Activated B cell treated with CpG ODN at 0.5 μM for 24 hours (primary cell): ENCODE results near the gene AARS1. TPM values are rescaled to one million over a fixed set of nuclear protein-coding genes. Genes with fewer than 3 reads are reported as not detected.

Source experiments
- ATAC-seq: fragments of 200-7000 bp; cut with Tn5 transposase; one replicate; pipeline ENCODE4 v1.10.0; 2021; ENCODE audit warnings: low read depth, mild to moderate bottlenecking, moderate library complexity
- CTCF ChIA-PET: fragments of 350-600 bp; sonication (Branson Sonifier 250); formaldehyde crosslinking; loops from one replicate; lab custom pipeline; 2021; ENCODE audit warnings: antibody characterized with exemption; lab: Charles Lee
- POLR2A ChIA-PET: fragments of 350-600 bp; sonication (Branson Sonifier 250); formaldehyde crosslinking; loops from one replicate; lab custom pipeline; 2021; ENCODE audit warnings: antibody characterized with exemption; lab: Charles Lee
- DNase-seq: peaks from one replicate; pipeline ENCODE4 v3.0.0; 2022
- H3K27ac Mint-ChIP-seq: one replicate; pipeline ENCODE4 v1.8.0; 2020; ENCODE audit warnings: mixed read lengths
- H3K27me3 Mint-ChIP-seq: one replicate; pipeline ENCODE4 v1.8.0; 2021; ENCODE audit warnings: mixed read lengths
- H3K36me3 Mint-ChIP-seq: one replicate; pipeline ENCODE4 v1.8.0; 2021; ENCODE audit warnings: low read depth, mixed read lengths
- H3K4me1 Mint-ChIP-seq: one replicate; pipeline ENCODE4 v1.8.0; 2021; ENCODE audit warnings: mixed read lengths
- H3K4me3 Mint-ChIP-seq: one replicate; pipeline ENCODE4 v1.8.0; 2020; ENCODE audit warnings: mild to moderate bottlenecking, mixed read lengths
- H3K9me3 Mint-ChIP-seq: one replicate; pipeline ENCODE4 v1.8.0; 2020; ENCODE audit warnings: mixed read lengths
- CTCF ChIP-seq: fragments of 200-600 bp; IDR thresholded peaks from one replicate; pipeline ENCODE4 v1.8.0; 2022; ENCODE audit warnings: antibody characterized with exemption, mild to moderate bottlenecking
- intact Hi-C: fragments of 100-400 bp; cut with micrococcal nuclease; formaldehyde crosslinking; loops from one replicate; pipeline ENCODE4 v1.15.1; 2024
- total RNA-seq: library from RNA; stranded (reverse); gene quantifications from 2 replicates; pipeline ENCODE4 v1.2.3, GENCODE V29; 2022

The AARS1 gene
- total RNA-seq, 1 donor from 2014 or later, result 154 TPM

DNA sequence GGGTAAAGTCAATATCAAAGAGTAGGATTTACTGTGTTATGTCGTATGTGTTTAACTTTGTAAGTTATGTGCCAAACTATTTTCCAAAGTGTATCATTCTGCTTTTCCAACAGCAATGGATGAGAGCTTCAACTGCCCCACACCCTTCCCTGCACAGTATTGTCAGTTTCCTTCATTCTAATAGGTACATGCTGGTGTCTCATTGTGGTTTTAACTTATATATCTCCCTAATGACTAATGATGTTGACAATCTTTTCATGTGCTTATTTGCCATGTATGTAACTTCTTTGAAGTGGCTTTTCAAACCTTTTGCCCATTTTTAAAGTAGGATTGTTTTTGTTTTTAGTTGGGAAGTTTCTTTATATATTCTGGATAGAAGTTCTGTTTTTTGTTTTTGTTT, 13.4 kb upstream of the AARS1 start:
- CTCF ChIA-PET, result no interaction called here
- H3K27ac Mint-ChIP-seq, result no peak overlapping the region
- intact Hi-C loops, result no loop called here
- peaks cover 28% of the 10 kb centered on the region for H3K36me3 Mint-ChIP-seq
- peaks cover 6% of the 10 kb centered on the region for H3K9me3 Mint-ChIP-seq
- peaks cover 54% of the 10 kb centered on the region for H3K4me1 Mint-ChIP-seq
- no peaks in the 10 kb centered on the region for H3K27me3 Mint-ChIP-seq
- DNase-seq (no peak), ATAC-seq (no peak)
- POLR2A ChIA-PET, result interaction anchor here (1.2 kb wide), 1 partner anchor 14 kb away, joined by 7 read pairs; the partner anchor contains the start of gene AARS1
- no peak for TF ChIP-seq CTCF
- H3K4me3 Mint-ChIP-seq, result no peak overlapping the region

- DNase-seq, result no peak
- H3K9me3 Mint-ChIP-seq, result peaks cover 6% of the 10 kb centered on the region
- no peaks in the 10 kb centered on the region for H3K27me3 Mint-ChIP-seq
- CTCF ChIA-PET, result interaction anchor here (0.6 kb wide), 1 partner anchor 26 kb away, joined by 3 read pairs; no protein-coding TSS in a partner anchor
- peak overlapping the region; percentile 95 for H3K4me3 Mint-ChIP-seq
- peaks cover 48% of the 10 kb centered on the region for H3K4me1 Mint-ChIP-seq
- TF ChIP-seq CTCF, result no peak
- POLR2A ChIA-PET, result interaction anchor here (0.6 to 4.0 kb wide), 2 partner anchors 18 to 45 kb away, joined by 4 to 60 read pairs; partner anchors contain the start of gene DDX19A
- intact Hi-C loops, result no loop called here
- peaks cover 28% of the 10 kb centered on the region for H3K36me3 Mint-ChIP-seq
- no peak for ATAC-seq
- peak overlapping the region; percentile 46 for H3K27ac Mint-ChIP-seq
Observed at GRCh38 chr16:70301121-70301520, 11.8 kb upstream of the AARS1 start.

DNA sequence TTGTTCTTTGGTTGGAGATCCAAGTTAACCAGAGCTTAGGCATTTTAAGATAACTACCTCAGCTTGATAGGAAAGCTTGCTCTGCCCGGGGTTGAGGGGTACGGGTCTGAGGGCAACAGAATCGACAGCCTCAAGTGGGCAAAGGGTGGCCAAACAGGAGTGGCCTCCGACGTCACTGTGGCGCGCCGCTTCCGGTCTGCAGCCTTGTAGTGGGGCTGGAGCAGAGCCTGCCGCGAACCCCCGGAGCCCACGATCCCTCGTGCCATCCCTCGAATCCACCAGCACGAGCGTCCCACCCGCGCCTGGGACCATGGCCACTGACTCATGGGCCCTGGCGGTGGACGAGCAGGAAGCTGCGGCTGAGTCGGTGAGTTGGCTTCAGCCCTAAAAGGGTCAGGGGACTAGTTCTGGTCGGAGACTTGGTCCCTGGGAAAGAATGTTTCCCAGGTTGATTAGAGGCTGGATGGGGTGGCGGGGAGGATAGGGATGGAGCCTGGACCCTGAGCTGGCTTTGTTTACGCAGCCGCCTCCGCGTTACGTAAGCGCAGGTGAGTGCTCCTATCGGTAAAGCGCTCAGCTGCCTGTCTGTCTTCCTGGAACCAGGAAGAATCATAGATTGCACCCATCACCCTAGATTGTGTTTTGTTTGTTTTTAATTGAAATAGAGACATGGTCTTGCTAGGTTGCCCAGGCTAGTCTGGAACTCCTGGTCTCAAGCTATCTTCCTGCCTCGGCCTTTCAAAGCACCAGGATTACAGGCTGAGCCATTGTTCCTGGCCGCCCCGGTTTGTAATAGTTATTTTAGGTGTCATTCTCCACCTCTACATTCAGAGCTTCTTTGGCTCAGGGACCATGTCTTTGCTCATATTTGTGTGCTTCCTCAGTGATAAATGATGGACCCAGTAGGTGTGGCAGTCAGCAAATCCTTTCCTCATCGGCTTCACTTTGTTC, 10.0 kb upstream of the AARS1 start, which contains the start of gene DDX19B:
Gene DDX19B, plus strand, starts transcription at position 199 of the 951 bp plus-strand sequence. Its CDS starts 112 bp downstream, at position 311.
- DNase-seq, result peak; percentile 59
- H3K9me3 Mint-ChIP-seq, result peaks cover 6% of the 10 kb centered on the region
- no peaks in the 10 kb centered on the region for H3K27me3 Mint-ChIP-seq
- intact Hi-C loops, result loop anchor here (1.0 kb wide), 2 partner anchors 10 to 47 kb away; partner anchors contain the start of genes AARS1 and DDX19A
- peak within 1 kb of the TSS; percentile 95 for H3K4me3 Mint-ChIP-seq
- H3K27ac Mint-ChIP-seq, result peak within 1 kb of the TSS; percentile 95
- ChIA-PET POLR2A (interaction anchor here (0.6 to 4.0 kb wide), 16 partner anchors 8 to 1572 kb away, joined by 3 to 74 read pairs (median 4); partner anchors contain the start of genes AARS1, DDX19A and EXOSC6), CTCF (interaction anchor here (0.7 to 2.1 kb wide), 2 partner anchors 10 to 80 kb away, joined by 3 to 5 read pairs; partner anchors contain the start of gene AARS1)
- no peak for TF ChIP-seq CTCF
- peaks cover 33% of the 10 kb centered on the region for H3K4me1 Mint-ChIP-seq
- peaks cover 28% of the 10 kb centered on the region for H3K36me3 Mint-ChIP-seq
- ATAC-seq, result peak; percentile 91

DNA sequence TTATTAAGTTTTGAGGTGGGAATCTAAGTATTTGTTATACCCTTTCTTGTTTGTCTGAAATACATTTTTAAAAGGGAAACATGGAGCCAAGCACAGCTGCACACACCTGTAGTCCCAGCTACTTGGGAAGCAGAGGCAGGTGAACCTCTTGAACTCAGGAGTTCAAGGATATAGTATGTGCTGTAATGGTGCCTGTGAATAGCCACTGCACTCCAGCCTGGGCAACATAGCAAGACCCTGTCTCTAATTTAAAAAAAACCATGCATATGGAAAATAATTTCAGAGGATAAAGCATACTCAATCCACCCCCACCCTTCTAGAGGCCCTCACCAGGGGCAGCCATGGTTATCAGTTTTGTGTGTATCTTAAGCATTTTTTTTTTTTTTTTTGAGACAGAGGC, 6.3 kb upstream of the AARS1 start:
- Mint-ChIP-seq H3K9me3 (no peaks in the 10 kb centered on the region), H3K4me1 (peaks cover 20% of the 10 kb centered on the region), H3K27me3 (no peaks in the 10 kb centered on the region), H3K27ac (no peak overlapping the region), H3K4me3 (no peak overlapping the region), H3K36me3 (peaks cover 12% of the 10 kb centered on the region)
- CTCF ChIA-PET, result no interaction called here
- ATAC-seq, result no peak
- no peak for TF ChIP-seq CTCF
- DNase-seq, result no peak
- intact Hi-C loops, result no loop called here
- POLR2A ChIA-PET, result interaction anchor here (1.7 kb wide), 1 partner anchor 51 kb away, joined by 7 read pairs; the partner anchor contains the start of gene DDX19A
